Smooth muscle cell (in vitro differentiated cells): ENCODE results near the gene DLG1. TPM values are rescaled to one million over a fixed set of nuclear protein-coding genes. Genes with fewer than 3 reads are reported as not detected.

Experiments used
- DNase-seq: peaks from one replicate; lab custom pipeline; 2025; ENCODE audit not compliant: unreplicated experiment; lab: John Stamatoyannopoulos, UW
- H2AFZ ChIP-seq: fragments of 200-600 bp; sonication (generic); 2 replicates; pipeline ENCODE4 v1.6.0; 2016; ENCODE audit warnings: antibody characterized with exemption, low read depth, mild to moderate bottlenecking
- H3F3A ChIP-seq: fragments of 200-600 bp; sonication (generic); 2 replicates; pipeline ENCODE4 v1.6.0; 2017; ENCODE audit warnings: antibody characterized with exemption, low read depth
- H3K27ac ChIP-seq: fragments of 200-600 bp; sonication (generic); 2 replicates; pipeline ENCODE4 v1.5.1; 2016; ENCODE audit warnings: low read depth, mild to moderate bottlenecking
- H3K27me3 ChIP-seq: fragments of 200-600 bp; sonication (generic); 2 replicates; pipeline ENCODE4 v1.6.1; 2016; ENCODE audit warnings: low read depth, mild to moderate bottlenecking
- H3K36me3 ChIP-seq: fragments of 200-600 bp; sonication (generic); 2 replicates; pipeline ENCODE4 v1.5.1; 2016; ENCODE audit warnings: low read depth
- H3K4me1 ChIP-seq: fragments of 200-600 bp; sonication (generic); 2 replicates; pipeline ENCODE4 v1.5.1; 2016; ENCODE audit warnings: low read depth
- H3K4me2 ChIP-seq: fragments of 200-600 bp; sonication (generic); 2 replicates; pipeline ENCODE4 v1.6.0; 2016; ENCODE audit warnings: mild to moderate bottlenecking
- H3K4me3 ChIP-seq: fragments of 200-600 bp; sonication (generic); 2 replicates; pipeline ENCODE4 v1.5.1; 2016; ENCODE audit warnings: mild to moderate bottlenecking
- H3K79me2 ChIP-seq: fragments of 200-600 bp; sonication (generic); 2 replicates; pipeline ENCODE4 v1.6.0; 2016; ENCODE audit warnings: low read depth, mild to moderate bottlenecking
- H3K9ac ChIP-seq: fragments of 200-600 bp; sonication (generic); 2 replicates; pipeline ENCODE4 v1.6.0; 2016; ENCODE audit warnings: low read depth
- H3K9me3 ChIP-seq: fragments of 200-600 bp; sonication (generic); replicated peaks from 2 replicates; pipeline ENCODE4 v1.5.1; 2016; ENCODE audit warnings: low read depth
- H4K20me1 ChIP-seq: fragments of 200-600 bp; sonication (generic); 2 replicates; pipeline ENCODE4 v1.6.0; 2016; ENCODE audit warnings: low read depth
- WGBS: methylation state at CpG from one replicate; pipeline ENCODE4 v1.1.7; 2016; ENCODE audit warnings: low lambda C conversion rate; 5-methylcytosine and 5-hydroxymethylcytosine counted together
- polyA plus RNA-seq: library from polyadenylated mRNA; unstranded; fragments of >200 nt; fragmentation: Nextera tagmentation; extraction: Ambion mirVana; gene quantifications from 2 replicates; pipeline ENCODE4 v1.2.1, GENCODE V29; 2016
- total RNA-seq: library from RNA; depleted of rRNA; stranded (reverse); fragments of >200 nt; gene quantifications from 2 replicates; pipeline ENCODE4 v1.2.3, GENCODE V29; 2014
- TF ChIP-seq, protein P1 (sequence below): fragments of 200-600 bp; sonication (generic); IDR thresholded peaks from 2 replicates; pipeline ENCODE4 v1.5.1; 2017; ENCODE audit warnings: borderline replicate concordance, mild to moderate bottlenecking, antibody characterized with exemption; ENCODE audit not compliant: insufficient read depth, poor library complexity, severe bottlenecking

The DLG1 gene
- total and polyA plus RNA-seq, 2 experiments from 2014 or later = 23.5 to 69.0 TPM

DNA sequence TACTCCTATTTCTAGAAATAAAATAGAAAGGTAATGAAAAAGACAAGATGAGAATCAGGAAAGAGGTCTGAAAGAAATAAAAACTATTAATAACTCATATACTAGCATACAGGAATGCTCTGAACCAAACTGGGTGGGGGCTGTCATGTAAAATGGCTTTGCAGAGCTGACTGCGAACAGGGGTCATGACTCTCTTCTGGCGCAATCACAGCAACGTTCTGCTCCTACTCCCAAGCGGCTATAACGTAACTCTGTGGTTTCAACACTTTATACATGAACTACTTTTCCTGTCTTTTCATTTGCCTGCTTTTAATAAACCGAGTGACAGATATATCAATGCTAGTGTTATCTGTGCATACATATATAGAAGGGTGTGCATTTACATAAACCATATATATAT is 116.7 kb downstream of the DLG1 start:
- 55% methylated on average over 6 of the region's 6 CpGs for WGBS
- no peaks in the 10 kb centered on the region for H3F3A ChIP-seq
- no peak overlapping the region for H2AFZ ChIP-seq
- no peaks in the 10 kb centered on the region for H3K9me3 ChIP-seq
- peak overlapping the region; percentile 15 for H3K4me2 ChIP-seq
- H3K27ac ChIP-seq = no peak overlapping the region
- H3K27me3 ChIP-seq = no peaks in the 10 kb centered on the region
- no peaks in the 10 kb centered on the region for H3K4me1 ChIP-seq
- H3K9ac ChIP-seq = no peak overlapping the region
- H3K36me3 ChIP-seq = no peaks in the 10 kb centered on the region
- no peak for DNase-seq
- TF ChIP-seq, protein P1, sequence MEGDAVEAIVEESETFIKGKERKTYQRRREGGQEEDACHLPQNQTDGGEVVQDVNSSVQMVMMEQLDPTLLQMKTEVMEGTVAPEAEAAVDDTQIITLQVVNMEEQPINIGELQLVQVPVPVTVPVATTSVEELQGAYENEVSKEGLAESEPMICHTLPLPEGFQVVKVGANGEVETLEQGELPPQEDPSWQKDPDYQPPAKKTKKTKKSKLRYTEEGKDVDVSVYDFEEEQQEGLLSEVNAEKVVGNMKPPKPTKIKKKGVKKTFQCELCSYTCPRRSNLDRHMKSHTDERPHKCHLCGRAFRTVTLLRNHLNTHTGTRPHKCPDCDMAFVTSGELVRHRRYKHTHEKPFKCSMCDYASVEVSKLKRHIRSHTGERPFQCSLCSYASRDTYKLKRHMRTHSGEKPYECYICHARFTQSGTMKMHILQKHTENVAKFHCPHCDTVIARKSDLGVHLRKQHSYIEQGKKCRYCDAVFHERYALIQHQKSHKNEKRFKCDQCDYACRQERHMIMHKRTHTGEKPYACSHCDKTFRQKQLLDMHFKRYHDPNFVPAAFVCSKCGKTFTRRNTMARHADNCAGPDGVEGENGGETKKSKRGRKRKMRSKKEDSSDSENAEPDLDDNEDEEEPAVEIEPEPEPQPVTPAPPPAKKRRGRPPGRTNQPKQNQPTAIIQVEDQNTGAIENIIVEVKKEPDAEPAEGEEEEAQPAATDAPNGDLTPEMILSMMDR = no peak
- peaks cover 86% of the 10 kb centered on the region for H3K79me2 ChIP-seq
- no peak overlapping the region for H3K4me3 ChIP-seq
- peaks cover 96% of the 10 kb centered on the region for H4K20me1 ChIP-seq

DNA sequence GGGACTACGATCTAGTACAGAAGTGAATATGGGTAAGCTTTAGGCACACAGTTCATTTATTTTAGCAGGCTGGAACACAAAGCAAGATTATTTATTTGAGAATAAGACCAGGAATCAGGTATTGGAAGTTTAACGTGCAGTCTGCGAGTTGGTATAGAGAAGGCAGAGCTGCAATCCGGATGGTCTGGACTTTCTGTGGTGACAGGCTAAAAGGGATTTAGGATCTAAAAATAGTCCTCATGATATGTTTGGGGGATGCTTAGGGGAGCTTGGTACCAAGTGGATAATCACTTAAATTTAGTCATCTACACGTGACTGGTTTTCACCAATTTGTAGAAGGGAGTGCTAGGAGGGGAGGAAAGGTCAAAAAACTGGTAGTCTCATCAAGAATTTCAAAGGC is 119.4 kb downstream of the DLG1 start:
- Histone ChIP-seq H4K20me1 (peaks cover 96% of the 10 kb centered on the region), H3K27me3 (no peaks in the 10 kb centered on the region), H3K4me1 (no peaks in the 10 kb centered on the region), H2AFZ (no peak overlapping the region), H3K9ac (no peak overlapping the region), H3K4me2 (no peak overlapping the region), H3K79me2 (peaks cover 88% of the 10 kb centered on the region), H3F3A (no peaks in the 10 kb centered on the region), H3K36me3 (no peaks in the 10 kb centered on the region), H3K4me3 (no peak overlapping the region), H3K27ac (no peak overlapping the region), H3K9me3 (no peaks in the 10 kb centered on the region)
- TF ChIP-seq, protein P1 = no peak
- 81% methylated on average over 5 of the region's 5 CpGs for WGBS
- no peak for DNase-seq

DNA sequence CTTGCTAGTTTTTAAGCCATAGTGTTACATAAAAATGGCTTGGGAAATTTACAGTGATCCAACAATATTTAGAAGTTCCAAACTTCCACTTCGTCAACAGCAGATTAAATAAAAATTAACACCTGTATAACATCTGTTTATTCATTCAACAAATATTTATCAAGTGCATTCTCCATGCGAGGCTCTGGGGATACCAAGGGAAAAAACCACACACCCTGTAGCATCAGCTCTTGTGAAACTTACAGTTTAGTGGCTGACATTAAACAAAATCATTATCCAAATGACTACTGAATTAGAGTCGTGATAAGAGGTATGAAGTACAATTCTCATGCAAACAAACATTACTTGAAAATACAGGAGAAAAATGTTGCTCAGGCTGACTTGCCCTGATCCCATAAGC is 122.9 kb downstream of the DLG1 start:
- WGBS = 75% methylated on average over 3 of the region's 3 CpGs
- Histone ChIP-seq H3K4me1 (no peaks in the 10 kb centered on the region), H3F3A (no peaks in the 10 kb centered on the region), H3K4me3 (no peak overlapping the region), H3K9ac (no peak overlapping the region), H4K20me1 (peaks cover 85% of the 10 kb centered on the region), H3K4me2 (no peak overlapping the region), H3K9me3 (no peaks in the 10 kb centered on the region), H3K36me3 (no peaks in the 10 kb centered on the region), H2AFZ (no peak overlapping the region), H3K27ac (no peak overlapping the region), H3K27me3 (no peaks in the 10 kb centered on the region), H3K79me2 (peaks cover 80% of the 10 kb centered on the region)
- no peak for DNase-seq
- TF ChIP-seq, protein P1 = no peak

DNA sequence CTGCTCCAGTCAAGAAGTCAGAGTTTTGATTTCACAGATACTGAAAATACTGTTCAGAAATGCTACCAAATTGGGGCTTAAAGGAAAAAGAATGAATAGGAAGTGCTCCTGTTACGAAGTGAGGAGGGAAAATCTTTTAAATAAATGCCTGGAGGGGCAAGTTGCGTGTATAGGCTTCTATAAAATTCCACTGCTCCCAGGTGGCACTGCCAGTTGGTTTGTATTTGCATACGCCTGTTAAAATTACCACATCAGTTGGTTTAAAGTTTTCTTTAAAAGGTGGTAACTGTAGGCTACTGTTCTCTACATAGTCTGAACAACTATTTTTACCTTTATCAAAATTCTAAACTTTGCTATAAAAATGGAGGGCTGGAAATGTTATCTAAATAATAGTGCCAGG is 123.5 kb downstream of the DLG1 start:
- Histone ChIP-seq H3K79me2 (peaks cover 78% of the 10 kb centered on the region), H3K9me3 (no peaks in the 10 kb centered on the region), H3K27me3 (no peaks in the 10 kb centered on the region), H3F3A (no peaks in the 10 kb centered on the region), H3K36me3 (no peaks in the 10 kb centered on the region), H3K9ac (no peak overlapping the region), H3K27ac (no peak overlapping the region), H2AFZ (no peak overlapping the region), H3K4me1 (no peaks in the 10 kb centered on the region), H3K4me2 (no peak overlapping the region), H3K4me3 (no peak overlapping the region), H4K20me1 (peaks cover 80% of the 10 kb centered on the region)
- TF ChIP-seq, protein P1 = no peak
- WGBS = 85% methylated on average over 3 of the region's 3 CpGs
- DNase-seq = no peak
